ENCODE measurements around the gene PPP1R2C. TPM values are rescaled to one million over a fixed set of nuclear protein-coding genes. Genes with fewer than 3 reads are reported as not detected.

Gene PPP1R2C
- total and polyA plus RNA-seq, 2 of the 4 experiments (the other 2 are of a cell fraction): not detected

DNA sequence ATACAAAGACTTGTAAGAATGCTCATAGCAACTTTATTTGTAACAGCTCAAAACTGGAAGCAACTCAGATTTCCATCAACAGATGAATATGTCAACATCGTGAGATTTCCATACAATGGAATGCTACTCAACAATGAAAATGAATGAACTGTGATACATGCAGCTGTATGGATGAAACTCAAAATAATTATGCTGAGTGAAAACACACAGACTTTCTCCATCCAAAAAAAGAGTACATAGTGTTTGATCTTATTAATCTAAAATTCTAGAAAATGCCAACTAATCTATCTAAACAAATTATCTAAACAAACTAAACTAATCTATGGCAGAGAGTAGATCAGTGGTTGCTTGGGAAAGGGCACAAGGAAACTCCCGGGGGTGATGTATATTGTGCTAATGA lies 42.7 kb downstream of the PPP1R2C start:
- Histone ChIP-seq H3K9me1 (ENCODE audit: insufficient read depth, low read length) (no peaks in the 10 kb centered on the region), H3K23ac (ENCODE audit: low read depth, low read length) (no peak overlapping the region), H4K8ac (ENCODE audit: low read depth in 2 of 2, low read length in 2 of 2) (no peak overlapping the region), H2AFZ (replicated peaks; ENCODE audit: low read length, poor library complexity) (no peak overlapping the region), H3K36me3 (ENCODE audit: control insufficient read depth, insufficient read depth, low read length) (no peaks in the 10 kb centered on the region), H4K5ac (ENCODE audit: low read depth, low read length) (no peak overlapping the region), H3K4me3 (ENCODE audit: insufficient read depth, low read depth, low read length) (no peak overlapping the region), H2AK5ac (ENCODE audit: low read depth, low read length) (no peak overlapping the region), H2BK5ac (ENCODE audit: low read depth, low read length, poor library complexity, severe bottlenecking) (no peak overlapping the region), H3K56ac (ENCODE audit: extremely low read depth, insufficient read depth, low read length) (no peak overlapping the region), H3K27me3 (ENCODE audit: control insufficient read depth, insufficient read depth, low read length) (no peaks in the 10 kb centered on the region), H2BK120ac (ENCODE audit: low read depth, low read length) (no peak overlapping the region), H4K91ac (ENCODE audit: insufficient read depth, low read depth, low read length) (no peak overlapping the region), H2BK20ac (ENCODE audit: low read depth, low read length) (no peak overlapping the region), H3K4me1 (ENCODE audit: control insufficient read depth, insufficient read depth, low read length) (no peaks in the 10 kb centered on the region), H3K18ac (ENCODE audit: low read depth, low read length) (no peak overlapping the region), H3K4ac (ENCODE audit: low read depth, low read length) (no peak overlapping the region), H3K4me2 (ENCODE audit: low read depth, low read length) (no peak overlapping the region), H3K9me3 (ENCODE audit: control insufficient read depth, insufficient read depth, low read length) (no peaks in the 10 kb centered on the region), H4K20me1 (ENCODE audit: insufficient read depth, low read length) (no peaks in the 10 kb centered on the region), H3K14ac (replicated peaks; ENCODE audit: low read depth, low read length) (no peak overlapping the region), H2AK9ac (replicated peaks; ENCODE audit: low read depth, low read length, poor library complexity) (no peak overlapping the region), H3K27ac (ENCODE audit: insufficient read depth, low read length) (no peak overlapping the region), H3K79me1 (ENCODE audit: low read depth in 1 of 2, low read length in 2 of 2) (no peaks in the 10 kb centered on the region), H3K9ac (ENCODE audit: low read depth, low read length) (no peak overlapping the region), H2BK15ac (ENCODE audit: low read depth, low read length) (no peak overlapping the region)
- BruUV-seq (replicated peaks): no TSS peak
- in situ Hi-C loops (cut with MboI; ENCODE audit: low sequenced_read_pairs) (loop anchor here (25.0 kb wide), 1 partner anchor 948 kb away; no protein-coding TSS in a partner anchor), intact Hi-C loops (cut with micrococcal nuclease) (no loop called here), dilution Hi-C loops (cut with HindIII; ENCODE audit: low sequenced_read_pairs, unreplicated experiment) (no loop called here)
- ATAC-seq (ENCODE audit: low read depth) (no peak), DNase-seq (no peak)
- CTCF ChIA-PET: no interaction called here
- POLR2A ChIA-PET (ENCODE audit: unreplicated experiment): no interaction called here
- no CpG with 5 or more reads among the region's 2 CpGs for WGBS, 2 experiments (ENCODE audit: extremely low coverage in 2 of 2, insufficient read length in 1 of 2)
- TF ChIP-seq MAZ (IDR thresholded peaks at IDR 0.05; ENCODE audit: borderline replicate concordance, low read depth, low read length) (no peak), MAFK (IDR thresholded peaks at IDR 0.05; ENCODE audit: low read depth, low read length) (no peak), RAD21 (IDR thresholded peaks at IDR 0.05; ENCODE audit: low read length) (no peak), NFE2L2 (IDR thresholded peaks at IDR 0.05; ENCODE audit: low read depth, low read length) (no peak), RFX5 (IDR thresholded peaks at IDR 0.05; ENCODE audit: low read depth, low read length) (no peak), CHD1 (IDR thresholded peaks at IDR 0.05; ENCODE audit: low read depth, low read length) (no peak), MXI1 (IDR thresholded peaks at IDR 0.05; ENCODE audit: borderline replicate concordance, low read depth, low read length) (no peak), SMC3 (IDR thresholded peaks at IDR 0.05; ENCODE audit: low read depth, low read length) (no peak), RCOR1 (IDR thresholded peaks at IDR 0.05; ENCODE audit: insufficient replicate concordance, low read length) (no peak), BHLHE40 (IDR thresholded peaks at IDR 0.05; ENCODE audit: low read depth, low read length) (no peak), CEBPB (IDR thresholded peaks at IDR 0.05; ENCODE audit: low read depth, low read length) (no peak), POLR2A (IDR thresholded peaks at IDR 0.05; ENCODE audit: low read depth, low read length) (no peak), FOS (IDR thresholded peaks at IDR 0.05; ENCODE audit: low read depth, low read length) (no peak)
- TF ChIP-seq, protein P1, sequence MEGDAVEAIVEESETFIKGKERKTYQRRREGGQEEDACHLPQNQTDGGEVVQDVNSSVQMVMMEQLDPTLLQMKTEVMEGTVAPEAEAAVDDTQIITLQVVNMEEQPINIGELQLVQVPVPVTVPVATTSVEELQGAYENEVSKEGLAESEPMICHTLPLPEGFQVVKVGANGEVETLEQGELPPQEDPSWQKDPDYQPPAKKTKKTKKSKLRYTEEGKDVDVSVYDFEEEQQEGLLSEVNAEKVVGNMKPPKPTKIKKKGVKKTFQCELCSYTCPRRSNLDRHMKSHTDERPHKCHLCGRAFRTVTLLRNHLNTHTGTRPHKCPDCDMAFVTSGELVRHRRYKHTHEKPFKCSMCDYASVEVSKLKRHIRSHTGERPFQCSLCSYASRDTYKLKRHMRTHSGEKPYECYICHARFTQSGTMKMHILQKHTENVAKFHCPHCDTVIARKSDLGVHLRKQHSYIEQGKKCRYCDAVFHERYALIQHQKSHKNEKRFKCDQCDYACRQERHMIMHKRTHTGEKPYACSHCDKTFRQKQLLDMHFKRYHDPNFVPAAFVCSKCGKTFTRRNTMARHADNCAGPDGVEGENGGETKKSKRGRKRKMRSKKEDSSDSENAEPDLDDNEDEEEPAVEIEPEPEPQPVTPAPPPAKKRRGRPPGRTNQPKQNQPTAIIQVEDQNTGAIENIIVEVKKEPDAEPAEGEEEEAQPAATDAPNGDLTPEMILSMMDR (conservative IDR thresholded peaks at IDR 0.05; ENCODE audit: low read depth, low read length): no peak
- TF ChIP-seq, protein P2, sequence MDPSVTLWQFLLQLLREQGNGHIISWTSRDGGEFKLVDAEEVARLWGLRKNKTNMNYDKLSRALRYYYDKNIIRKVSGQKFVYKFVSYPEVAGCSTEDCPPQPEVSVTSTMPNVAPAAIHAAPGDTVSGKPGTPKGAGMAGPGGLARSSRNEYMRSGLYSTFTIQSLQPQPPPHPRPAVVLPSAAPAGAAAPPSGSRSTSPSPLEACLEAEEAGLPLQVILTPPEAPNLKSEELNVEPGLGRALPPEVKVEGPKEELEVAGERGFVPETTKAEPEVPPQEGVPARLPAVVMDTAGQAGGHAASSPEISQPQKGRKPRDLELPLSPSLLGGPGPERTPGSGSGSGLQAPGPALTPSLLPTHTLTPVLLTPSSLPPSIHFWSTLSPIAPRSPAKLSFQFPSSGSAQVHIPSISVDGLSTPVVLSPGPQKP (IDR thresholded peaks at IDR 0.05; ENCODE audit: borderline replicate concordance, low read depth, low read length): no peak
- TF ChIP-seq, protein P3, sequence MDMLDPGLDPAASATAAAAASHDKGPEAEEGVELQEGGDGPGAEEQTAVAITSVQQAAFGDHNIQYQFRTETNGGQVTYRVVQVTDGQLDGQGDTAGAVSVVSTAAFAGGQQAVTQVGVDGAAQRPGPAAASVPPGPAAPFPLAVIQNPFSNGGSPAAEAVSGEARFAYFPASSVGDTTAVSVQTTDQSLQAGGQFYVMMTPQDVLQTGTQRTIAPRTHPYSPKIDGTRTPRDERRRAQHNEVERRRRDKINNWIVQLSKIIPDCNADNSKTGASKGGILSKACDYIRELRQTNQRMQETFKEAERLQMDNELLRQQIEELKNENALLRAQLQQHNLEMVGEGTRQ (IDR thresholded peaks at IDR 0.05; ENCODE audit: low read depth, low read length): no peak
